HepG2 (cell line): ENCODE results near the gene INSIG2. TPM values are rescaled to one million over a fixed set of nuclear protein-coding genes. Genes with fewer than 3 reads are reported as not detected.
A peak's percentile ranks its signal among the peaks of the same experiment; 100 is the strongest.

Experiments
- ARID4A ChIP-seq: sonication (generic); formaldehyde crosslinking; IDR thresholded peaks from 2 replicates; pipeline ENCODE4 v1.5.0; 2020; ENCODE audit warnings: mild to moderate bottlenecking, missing genetic modification reagents, borderline replicate concordance
- ATF3 ChIP-seq: sonication (generic); formaldehyde crosslinking; IDR thresholded peaks from 2 replicates; pipeline ENCODE4 v1.4.0; 2020; ENCODE audit warnings: missing genetic modification reagents
- CREBL2 ChIP-seq: sonication (generic); formaldehyde crosslinking; IDR thresholded peaks from 2 replicates; pipeline ENCODE4 v1.8.1; 2023; ENCODE audit warnings: missing genetic modification reagents, mild to moderate bottlenecking, borderline replicate concordance
- GATAD1 ChIP-seq: IDR thresholded peaks from 2 replicates; pipeline ENCODE4 v1.6.1; 2016; ENCODE audit warnings: missing genetic modification reagents, missing compliant biosample characterization
- HDAC1 ChIP-seq: sonication (generic); formaldehyde crosslinking; IDR thresholded peaks from 2 replicates; pipeline ENCODE4 v1.5.1; 2020; ENCODE audit warnings: mild to moderate bottlenecking, missing genetic modification reagents
- HNF4G ChIP-seq, 2 experiments: sonication (generic) in 1 of 2; formaldehyde crosslinking in 1 of 2; IDR thresholded peaks; 2 replicates each; pipeline versions ENCODE4 v1.4.0 to v1.6.1; 2011 to 2020; ENCODE audit warnings: borderline replicate concordance in 2 of 2, low read depth in 2 of 2, mild to moderate bottlenecking in 2 of 2, low read length in 1 of 2, missing genetic modification reagents in 1 of 2, moderate library complexity in 1 of 2
- JUNB ChIP-seq: sonication (generic); formaldehyde crosslinking; IDR thresholded peaks from 2 replicates; pipeline ENCODE4 v1.8.0; 2022; ENCODE audit warnings: missing genetic modification reagents, mild to moderate bottlenecking, borderline replicate concordance
- LRRFIP1 ChIP-seq: sonication (generic); formaldehyde crosslinking; conservative IDR thresholded peaks from 2 replicates; pipeline ENCODE4 v1.4.0; 2020; ENCODE audit warnings: missing genetic modification reagents
- MYPOP ChIP-seq: sonication (generic); formaldehyde crosslinking; IDR thresholded peaks from 2 replicates; pipeline ENCODE4 v1.8.1; 2023; ENCODE audit warnings: mild to moderate bottlenecking, moderate library complexity, missing genetic modification reagents
- NFE2 ChIP-seq: sonication (generic); formaldehyde crosslinking; IDR thresholded peaks from 2 replicates; pipeline ENCODE4 v1.4.0; 2020; ENCODE audit warnings: missing genetic modification reagents
- ZNF160 ChIP-seq: sonication (generic); formaldehyde crosslinking; IDR thresholded peaks from 2 replicates; pipeline ENCODE4 v1.8.0; 2022; ENCODE audit warnings: mild to moderate bottlenecking, inconsistent platforms, missing genetic modification reagents
- ZNF224 ChIP-seq: sonication (generic); formaldehyde crosslinking; IDR thresholded peaks from 2 replicates; pipeline ENCODE4 v1.5.0; 2020; ENCODE audit warnings: mild to moderate bottlenecking, missing genetic modification reagents
- ZNF350 ChIP-seq: sonication (generic); formaldehyde crosslinking; IDR thresholded peaks from 2 replicates; pipeline ENCODE4 v1.4.0; 2020; ENCODE audit warnings: mild to moderate bottlenecking, low read depth, missing genetic modification reagents, borderline replicate concordance
- ZNF44 ChIP-seq: sonication (generic); formaldehyde crosslinking; IDR thresholded peaks from 2 replicates; pipeline ENCODE4 v1.5.1; 2020; ENCODE audit warnings: mild to moderate bottlenecking, missing genetic modification reagents
- ZNF615 ChIP-seq: sonication (generic); formaldehyde crosslinking; IDR thresholded peaks from 2 replicates; pipeline ENCODE4 v1.5.0; 2020; ENCODE audit warnings: mild to moderate bottlenecking, missing genetic modification reagents, borderline replicate concordance
- polyA plus RNA-seq, 8 experiments: library from polyadenylated mRNA; depleted of rRNA in 3 of 8; stranded (reverse) in 7 of 8; unstranded in 1 of 8; fragments of >200 nt; fragmentation: Illumina TruSeq in 4 of 8; extraction: Trizol in 4 of 8; gene quantifications; 2 replicates each; pipeline versions ENCODE4 v1.2.1 to v1.2.3, GENCODE V29; 2011 to 2016; ENCODE audit warnings: low read depth in 4 of 8, missing spikeins in 1 of 8, mixed read lengths in 1 of 8; ENCODE audit not compliant: insufficient read depth in 1 of 8
- total RNA-seq, 5 experiments: library from RNA; depleted of rRNA; stranded (reverse); fragments of >200 nt; fragmentation: Illumina TruSeq; extraction: Trizol; gene quantifications; 2 replicates each; pipeline ENCODE4 v1.2.3, GENCODE V29; 2016; ENCODE audit warnings: low read depth in 1 of 5
- TF ChIP-seq, protein P1 (sequence below): fragments of 450-650 bp; IDR thresholded peaks from 2 replicates; pipeline ENCODE4 v1.6.1; 2017

The INSIG2 gene
- total and polyA plus RNA-seq, 2 of the 13 experiments (the other 11 are each of a cell fraction or from before 2014, with no cell fraction given) = 73.5 to 481 TPM

DNA sequence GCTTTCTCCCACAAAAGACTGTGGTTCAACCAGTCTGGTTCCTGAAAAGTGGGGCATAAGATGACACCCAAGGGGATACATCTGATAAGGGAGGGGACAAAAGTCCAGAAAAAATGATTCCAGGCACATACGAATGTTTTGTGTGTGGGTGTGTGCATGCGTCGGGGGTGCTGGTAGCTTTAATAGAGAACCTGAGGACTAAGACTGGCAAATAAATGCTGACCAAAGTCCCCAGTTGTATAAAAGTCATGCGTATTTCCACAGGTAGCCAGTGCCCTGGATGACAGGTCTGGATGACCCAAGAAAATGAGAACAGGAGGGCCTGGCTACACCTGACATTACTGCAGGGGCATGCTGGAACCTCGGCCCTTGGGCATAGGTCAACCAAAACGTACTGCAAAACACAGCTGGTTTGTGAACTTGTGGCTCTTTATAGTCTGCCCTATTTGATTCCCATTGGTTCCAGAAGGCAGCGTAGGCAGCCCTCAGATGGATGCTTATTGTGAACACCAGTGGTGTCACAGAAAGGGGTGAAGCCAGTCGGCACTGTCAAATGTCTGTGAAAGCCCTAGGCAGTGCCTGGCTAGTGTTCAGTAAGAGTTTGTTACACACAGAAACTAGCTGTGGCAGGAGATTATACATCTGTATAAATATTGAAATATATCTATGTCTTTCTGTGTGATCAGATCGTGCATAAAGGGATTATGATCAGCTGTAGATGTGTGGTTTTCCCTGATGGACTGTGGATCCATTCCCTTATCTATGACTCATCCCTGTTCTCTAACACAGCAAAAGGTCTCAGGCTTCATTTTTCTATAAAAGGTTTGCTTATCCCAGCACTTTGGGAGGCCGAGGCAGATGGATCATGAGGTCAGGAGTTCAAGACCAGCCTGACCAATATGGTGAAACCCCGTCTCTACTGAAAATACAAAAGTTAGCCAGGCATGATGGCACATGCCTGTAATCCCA is 58.3 kb downstream of the INSIG2 start (continued):
- TF ChIP-seq GATAD1 (CRISPR knock-in tag) = no peak
- peak; percentile 40; the same call in 1 of the 2 replicates for TF ChIP-seq ARID4A (CRISPR knock-in tag)
- TF ChIP-seq JUNB = no peak
- no peak for TF ChIP-seq LRRFIP1 (CRISPR knock-in tag)
- TF ChIP-seq ZNF615 (CRISPR knock-in tag) = no peak
- 0 out of 2 replicates have a peak, but pooled peaks have one; percentile 19 for TF ChIP-seq ATF3 (CRISPR knock-in tag)
- TF ChIP-seq, protein P1, sequence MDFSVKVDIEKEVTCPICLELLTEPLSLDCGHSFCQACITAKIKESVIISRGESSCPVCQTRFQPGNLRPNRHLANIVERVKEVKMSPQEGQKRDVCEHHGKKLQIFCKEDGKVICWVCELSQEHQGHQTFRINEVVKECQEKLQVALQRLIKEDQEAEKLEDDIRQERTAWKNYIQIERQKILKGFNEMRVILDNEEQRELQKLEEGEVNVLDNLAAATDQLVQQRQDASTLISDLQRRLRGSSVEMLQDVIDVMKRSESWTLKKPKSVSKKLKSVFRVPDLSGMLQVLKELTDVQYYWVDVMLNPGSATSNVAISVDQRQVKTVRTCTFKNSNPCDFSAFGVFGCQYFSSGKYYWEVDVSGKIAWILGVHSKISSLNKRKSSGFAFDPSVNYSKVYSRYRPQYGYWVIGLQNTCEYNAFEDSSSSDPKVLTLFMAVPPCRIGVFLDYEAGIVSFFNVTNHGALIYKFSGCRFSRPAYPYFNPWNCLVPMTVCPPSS = no peak
- no peak for TF ChIP-seq ZNF160
- no peak for TF ChIP-seq CREBL2 (CRISPR knock-in tag)
- TF ChIP-seq NFE2 (CRISPR knock-in tag) = no peak
- TF ChIP-seq ZNF44 (CRISPR knock-in tag) = no peak
- TF ChIP-seq ZNF350 (CRISPR knock-in tag) = peak; percentile 54; the same call in 1 of the 2 replicates
- no peak; the same call in 1 of the 2 replicates for TF ChIP-seq HNF4G (IDR thresholded peaks at IDR 0.05; ENCODE audit: borderline replicate concordance, low read depth, low read length)
- TF ChIP-seq HNF4G (CRISPR knock-in tag; IDR thresholded peaks at IDR 0.05; ENCODE audit: borderline replicate concordance, low read depth) = no peak
- TF ChIP-seq MYPOP = no peak
- TF ChIP-seq ZNF224 (CRISPR knock-in tag) = no peak
- peak; percentile 51; the same call in 1 of the 2 replicates for TF ChIP-seq HDAC1 (CRISPR knock-in tag)
